Amniotic epithelial cell (primary cell): ENCODE results near the gene CECR2.
"Not testable (repeated sequence)": the region's sequence is repeated elsewhere in the genome, so short reads cannot be mapped to it uniquely, and the experiment has no call there.

ENCODE experiments used
- DNase-seq: peaks from one replicate; pipeline ENCODE4 v3.0.0-alpha.2; 2010; ENCODE audit warnings: low read depth

The CECR2 gene

DNA sequence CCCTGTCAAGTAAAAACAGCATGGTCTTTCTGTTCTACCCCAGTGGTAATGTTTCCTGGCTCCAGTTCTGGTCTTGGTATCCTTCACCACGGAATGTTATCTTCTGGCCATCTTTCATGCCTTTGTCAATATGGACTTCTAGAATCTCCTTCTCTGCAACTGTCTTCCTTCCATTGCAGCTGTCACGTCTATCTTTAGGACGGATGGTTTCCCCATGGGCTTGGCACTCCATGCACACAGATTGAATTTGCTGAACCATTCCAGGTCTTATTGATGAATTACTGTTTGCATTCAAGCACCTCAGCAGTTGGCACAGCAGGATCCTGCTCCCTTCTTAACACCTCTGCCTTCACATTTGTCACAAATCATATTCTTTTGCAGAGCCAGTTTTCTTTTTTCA is 149.1 kb downstream of the CECR2 start:
- no peak for DNase-seq

DNA sequence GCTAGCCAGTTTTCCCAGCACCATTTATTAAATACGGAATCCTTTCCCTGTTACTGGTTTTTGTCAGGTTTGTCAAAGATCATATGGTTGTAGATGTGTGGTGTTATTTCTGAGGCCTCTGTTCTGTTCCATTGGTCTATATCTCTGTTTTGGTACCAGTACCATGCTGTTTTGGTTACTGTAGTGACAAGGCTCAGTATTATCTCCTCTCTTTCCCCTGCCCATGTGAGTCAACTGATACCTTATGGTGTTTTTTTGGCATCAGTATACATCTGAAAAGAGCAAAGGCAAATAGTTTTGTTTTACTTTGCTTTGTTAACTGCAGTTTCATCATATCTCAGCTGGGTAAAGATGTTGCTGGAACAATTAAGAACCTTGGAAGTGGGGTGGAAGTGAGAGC is 152.7 kb downstream of the CECR2 start:
- DNase-seq, result not testable (repeated sequence)

DNA sequence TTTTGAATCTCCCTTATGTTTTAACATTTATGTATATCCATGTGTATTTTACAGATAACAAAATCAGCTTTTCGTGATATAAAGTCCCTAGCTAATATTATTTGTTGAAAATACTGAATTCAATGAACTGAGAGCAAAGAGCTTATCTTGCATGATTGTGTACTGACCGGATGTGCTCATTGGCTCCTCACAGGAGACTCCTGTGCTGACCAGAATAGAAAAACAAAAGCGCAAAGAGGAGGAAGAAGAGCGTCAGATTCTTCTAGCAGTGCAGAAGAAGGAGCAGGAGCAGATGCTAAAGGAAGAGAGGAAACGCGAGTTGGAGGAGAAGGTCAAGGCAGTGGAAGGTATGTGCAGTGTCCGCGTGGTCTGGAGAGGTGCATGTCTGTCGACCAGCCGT is 154.7 kb downstream of the CECR2 start:
- DNase-seq, result no peak

DNA sequence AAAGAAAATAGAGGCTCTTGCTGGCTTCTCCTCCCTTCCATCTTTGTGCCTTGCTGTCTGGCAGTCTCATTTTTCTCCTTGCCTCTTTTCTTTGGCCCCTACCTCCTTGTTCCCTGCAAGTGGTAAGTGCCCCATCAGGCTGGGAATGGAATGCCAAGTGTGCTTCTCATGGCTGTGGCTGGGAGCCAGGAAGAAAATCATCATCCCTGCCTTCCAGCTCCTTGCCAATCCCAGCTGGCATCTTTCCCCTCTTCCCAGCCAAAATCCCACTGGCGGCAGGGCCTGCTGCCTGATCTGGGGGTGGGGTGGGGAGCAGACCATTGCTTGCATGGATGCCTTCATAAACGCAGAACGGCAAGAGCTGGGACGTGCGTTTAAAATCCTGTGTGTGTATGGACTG is 167.0 kb downstream of the CECR2 start:
- DNase-seq, result no peak

DNA sequence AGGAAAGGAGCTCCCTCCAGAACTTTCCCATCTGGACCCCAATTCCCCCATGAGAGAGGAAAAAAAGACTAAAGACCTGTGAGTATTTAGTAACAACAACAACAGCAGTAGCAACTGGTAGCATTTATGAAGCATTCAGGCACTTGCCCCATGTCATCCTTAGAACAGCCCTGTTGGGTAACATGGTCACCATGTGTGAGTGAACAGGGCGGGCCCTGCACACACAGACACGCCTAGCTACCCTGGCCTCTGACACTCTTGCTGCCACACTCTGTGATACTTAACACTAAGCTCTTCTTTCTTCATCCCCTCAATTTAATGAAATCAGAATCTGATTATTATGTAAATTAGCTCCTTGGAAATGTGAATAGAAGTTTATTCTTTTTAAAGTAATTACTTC is 167.9 kb downstream of the CECR2 start:
- no peak for DNase-seq

DNA sequence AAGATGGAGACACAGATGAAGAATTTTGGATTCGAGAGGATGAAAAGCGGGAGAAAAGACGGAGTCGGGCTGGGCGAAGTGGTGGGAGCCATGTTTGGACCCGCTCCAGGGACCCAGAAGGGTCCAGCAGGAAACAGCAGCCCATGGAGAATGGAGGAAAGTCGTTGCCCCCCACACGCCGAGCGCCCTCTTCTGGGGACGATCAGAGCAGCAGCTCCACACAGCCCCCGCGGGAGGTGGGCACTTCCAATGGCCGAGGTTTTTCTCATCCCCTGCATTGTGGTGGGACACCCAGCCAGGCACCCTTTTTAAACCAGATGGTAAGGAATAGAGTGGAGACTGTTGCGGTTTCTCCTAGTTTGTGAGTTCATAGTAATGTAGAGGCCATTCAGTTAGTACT is 171.2 kb downstream of the CECR2 start:
- no peak for DNase-seq

DNA sequence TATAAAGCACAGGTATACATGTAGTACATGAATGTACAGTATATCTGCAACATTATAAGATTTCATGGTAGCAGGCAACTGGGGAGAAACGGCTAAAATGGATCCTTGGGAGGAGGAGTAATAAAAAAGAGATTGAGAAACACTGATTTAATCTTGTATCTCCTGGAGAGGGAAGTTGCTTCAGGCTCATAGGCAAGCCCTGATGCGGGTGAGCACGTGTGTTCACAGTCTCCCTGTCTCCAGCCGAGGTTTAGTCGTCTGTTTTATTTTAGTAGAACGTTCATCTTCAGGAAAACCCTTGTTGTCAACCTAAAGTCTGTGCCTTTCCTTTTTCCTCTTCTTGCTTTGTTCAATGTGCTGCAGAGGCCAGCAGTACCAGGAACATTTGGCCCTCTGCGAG is 172.2 kb downstream of the CECR2 start:
- no peak for DNase-seq

DNA sequence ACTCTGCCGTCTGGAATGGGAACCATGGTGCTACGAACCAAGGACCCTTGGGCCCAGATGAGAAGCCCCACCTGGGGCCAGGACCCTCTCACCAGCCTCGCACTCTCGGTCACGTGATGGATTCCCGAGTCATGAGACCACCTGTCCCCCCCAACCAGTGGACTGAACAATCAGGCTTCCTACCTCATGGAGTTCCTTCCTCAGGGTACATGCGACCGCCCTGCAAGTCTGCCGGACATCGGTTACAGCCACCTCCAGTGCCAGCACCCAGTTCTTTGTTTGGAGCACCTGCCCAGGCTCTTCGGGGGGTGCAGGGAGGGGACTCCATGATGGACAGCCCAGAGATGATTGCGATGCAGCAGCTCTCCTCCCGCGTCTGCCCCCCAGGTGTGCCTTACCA is 173.2 kb downstream of the CECR2 start:
- no peak for DNase-seq

DNA sequence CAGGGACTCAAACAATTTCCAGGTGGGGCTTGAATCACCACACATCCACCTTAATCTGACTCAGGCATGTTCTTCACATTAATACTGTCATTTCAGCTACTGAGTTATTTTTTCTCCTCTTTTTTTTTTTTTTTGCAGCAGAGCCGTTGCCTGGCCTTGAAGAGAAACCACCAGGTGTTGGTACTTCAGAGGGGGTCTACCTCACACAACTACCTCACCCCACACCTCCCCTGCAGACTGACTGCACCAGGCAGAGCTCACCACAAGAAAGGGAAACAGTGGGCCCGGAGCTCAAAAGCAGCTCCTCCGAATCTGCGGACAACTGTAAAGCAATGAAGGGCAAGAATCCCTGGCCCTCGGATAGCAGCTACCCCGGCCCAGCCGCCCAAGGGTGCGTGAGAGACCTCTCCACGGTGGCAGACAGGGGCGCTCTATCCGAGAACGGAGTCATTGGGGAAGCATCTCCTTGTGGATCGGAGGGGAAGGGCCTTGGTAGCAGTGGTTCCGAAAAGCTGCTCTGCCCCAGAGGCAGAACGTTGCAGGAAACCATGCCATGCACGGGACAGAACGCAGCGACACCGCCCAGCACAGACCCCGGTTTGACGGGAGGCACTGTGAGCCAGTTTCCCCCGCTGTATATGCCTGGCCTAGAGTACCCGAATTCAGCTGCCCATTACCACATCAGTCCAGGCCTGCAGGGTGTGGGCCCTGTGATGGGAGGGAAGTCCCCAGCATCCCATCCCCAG is 178.9 kb downstream of the CECR2 start:
- no peak for DNase-seq

DNA sequence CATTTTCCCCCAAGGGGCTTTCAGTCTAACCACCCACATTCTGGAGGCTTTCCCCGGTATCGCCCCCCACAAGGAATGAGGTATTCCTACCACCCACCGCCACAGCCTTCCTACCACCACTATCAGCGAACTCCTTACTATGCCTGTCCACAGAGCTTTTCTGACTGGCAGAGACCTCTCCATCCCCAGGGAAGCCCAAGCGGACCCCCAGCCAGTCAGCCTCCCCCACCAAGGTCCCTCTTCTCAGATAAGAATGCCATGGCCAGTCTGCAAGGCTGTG is 179.4 kb downstream of the CECR2 start:
- DNase-seq, result no peak

DNA sequence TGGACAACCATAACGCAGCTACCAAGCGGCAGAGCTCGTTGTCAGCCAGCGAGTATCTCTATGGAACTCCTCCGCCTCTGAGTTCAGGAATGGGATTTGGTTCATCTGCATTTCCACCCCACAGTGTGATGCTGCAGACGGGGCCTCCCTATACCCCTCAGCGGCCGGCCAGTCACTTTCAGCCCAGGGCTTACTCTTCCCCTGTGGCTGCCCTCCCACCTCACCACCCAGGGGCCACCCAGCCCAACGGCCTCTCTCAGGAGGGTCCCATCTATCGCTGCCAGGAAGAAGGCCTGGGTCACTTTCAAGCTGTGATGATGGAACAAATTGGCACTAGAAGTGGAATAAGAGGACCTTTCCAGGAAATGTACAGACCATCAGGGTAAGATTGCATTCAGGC is 179.9 kb downstream of the CECR2 start:
- DNase-seq, result no peak

DNA sequence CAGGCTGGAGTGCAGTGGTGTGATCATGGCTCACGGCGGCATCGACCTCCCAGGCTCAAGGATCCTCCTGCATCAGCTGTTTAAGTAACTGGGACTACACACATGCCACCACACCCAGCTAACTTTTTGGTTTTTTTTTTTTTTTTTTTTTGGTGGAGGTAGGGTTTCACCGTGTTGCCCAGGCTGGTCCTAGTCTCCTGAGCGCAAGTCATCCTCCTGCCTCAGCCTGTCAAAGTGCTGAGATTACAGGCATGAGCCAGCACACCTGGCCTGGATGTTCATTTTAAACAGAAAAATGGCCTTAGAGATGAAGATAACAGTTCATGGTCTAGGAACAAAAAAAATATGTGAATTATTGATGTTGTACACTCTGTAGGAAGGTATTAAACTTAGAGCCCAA is 180.4 kb downstream of the CECR2 start:
- no peak for DNase-seq

DNA sequence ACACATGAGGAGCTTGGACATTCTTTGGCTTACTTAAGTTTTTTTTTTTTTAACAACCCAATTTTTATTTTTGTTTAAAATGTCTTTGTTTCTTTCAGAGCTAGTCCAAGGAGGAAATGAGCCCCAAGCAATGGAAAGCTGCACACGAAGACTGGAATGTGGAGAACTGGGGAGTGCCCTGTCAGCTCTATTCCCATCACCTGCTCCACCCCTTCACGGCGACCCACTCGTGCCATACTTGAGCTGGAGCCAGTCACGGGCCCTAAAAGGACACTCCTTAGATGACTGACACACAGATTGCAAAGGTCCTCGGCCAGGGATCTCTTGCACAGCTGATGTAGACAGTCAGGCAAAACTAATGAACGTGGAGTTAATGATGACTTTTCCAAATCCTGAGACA is 183.5 kb downstream of the CECR2 start:
- no peak for DNase-seq

DNA sequence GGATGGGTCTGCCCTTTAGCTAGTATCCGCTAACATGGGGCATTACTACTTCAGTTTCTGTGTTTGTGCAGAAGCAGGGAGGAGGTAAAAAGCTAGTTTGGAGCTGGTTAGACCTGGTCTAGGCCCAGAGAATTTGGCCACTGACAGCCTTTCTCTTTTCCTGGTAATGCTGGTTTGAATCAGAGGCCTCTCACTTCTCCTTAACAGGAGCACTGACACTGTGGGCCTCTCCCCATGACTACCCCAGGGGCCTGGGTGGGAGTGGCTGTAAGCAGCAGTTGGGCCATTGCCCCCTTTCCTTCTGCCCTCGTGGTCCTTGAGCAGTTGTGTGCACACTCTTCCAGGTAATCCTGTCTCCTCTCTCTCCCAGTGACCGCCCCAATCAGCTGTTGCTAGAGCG is 185.6 kb downstream of the CECR2 start:
- DNase-seq, result no peak

DNA sequence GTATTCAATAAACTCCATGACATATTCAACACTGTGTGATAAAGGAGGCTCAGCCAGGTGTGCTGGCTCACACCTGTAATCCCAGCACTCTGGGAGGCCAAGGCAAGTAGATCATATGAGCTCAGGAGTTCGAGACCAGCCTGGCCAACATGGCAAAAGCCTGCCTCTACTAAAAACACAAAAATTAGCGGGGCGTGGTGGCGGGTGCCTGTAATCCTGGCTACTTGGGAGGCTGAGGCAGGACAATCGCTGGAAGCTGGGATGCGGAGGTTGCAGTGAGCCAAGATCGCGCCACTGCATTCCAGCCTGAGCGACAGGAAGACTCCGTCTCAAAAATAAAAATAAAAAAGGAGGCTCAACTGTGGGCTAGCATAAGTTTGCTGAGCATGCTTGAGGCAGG is 189.9 kb downstream of the CECR2 start:
- no peak for DNase-seq

DNA sequence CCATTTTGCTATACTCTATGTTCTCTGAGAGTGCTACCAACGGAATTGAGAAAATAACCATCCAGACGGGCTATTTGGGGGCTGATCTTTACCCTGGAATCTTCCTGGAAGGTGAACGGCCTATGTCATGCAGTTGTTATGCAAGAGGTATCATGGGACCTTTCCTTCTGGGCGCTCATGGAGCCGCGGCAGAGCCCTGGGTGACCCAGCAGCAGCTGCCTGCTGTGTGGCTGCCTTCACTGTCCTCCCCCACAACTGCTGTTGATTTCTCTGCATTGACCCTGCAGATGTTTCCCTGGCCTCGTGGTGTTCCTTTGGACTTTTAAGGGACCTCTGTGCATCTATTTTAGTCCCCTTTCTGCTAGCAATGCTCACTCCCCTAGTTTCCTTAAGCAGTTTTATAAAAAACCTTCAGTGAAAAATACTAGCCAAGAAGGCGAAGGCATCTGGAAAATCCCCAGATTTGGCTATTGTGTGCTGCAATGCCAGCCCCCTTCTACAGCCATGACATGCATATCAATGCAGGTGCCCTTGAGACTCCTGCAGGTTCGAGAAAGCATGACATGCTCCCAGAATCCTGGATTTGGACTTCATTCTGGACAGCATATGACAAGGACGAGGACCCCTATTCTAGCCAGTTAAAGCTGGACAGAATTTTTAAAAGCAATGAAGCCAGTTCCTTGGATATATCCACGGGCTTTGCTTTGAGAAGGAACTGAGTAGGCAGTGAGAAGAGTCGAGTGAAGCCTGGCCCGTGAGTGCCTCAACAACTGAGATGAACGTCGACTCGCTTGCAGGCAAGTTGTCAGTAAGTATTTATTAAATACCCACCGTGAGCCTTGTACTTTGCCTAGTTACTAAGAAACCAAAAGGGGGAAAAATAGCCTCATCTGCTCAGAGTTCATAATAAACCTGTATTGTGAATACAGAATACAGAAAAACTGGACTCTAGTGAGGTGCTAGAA is 193.9 kb downstream of the CECR2 start, which contains the start of gene SLC25A18:
TSS of gene SLC25A18 (plus strand) at position 593 of the 965 bp plus-strand sequence. CDS start 16,447 bp downstream, outside the sequence.
- DNase-seq, result peak; percentile 28

DNA sequence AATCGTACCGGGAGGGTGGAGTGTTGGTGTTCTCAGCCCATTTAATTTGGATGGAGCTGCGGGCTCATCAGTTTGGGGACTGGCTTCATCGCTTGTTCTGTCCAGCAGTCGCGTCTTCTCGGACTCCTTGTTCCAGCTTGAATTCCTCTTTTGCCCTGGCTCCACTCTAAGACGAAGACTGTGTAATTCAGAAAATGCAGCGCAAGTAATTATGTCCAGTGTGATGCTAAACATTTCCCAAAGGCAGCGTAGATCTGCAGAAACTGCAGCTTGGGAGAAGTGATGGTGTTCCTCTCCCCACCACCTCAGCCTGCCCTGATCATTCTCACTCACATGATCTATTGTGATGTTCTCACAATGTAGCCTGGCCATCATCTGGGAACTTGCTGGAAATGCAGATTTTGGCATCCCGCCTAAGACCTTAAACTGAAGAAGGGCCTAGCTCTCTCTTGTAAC is 194.7 kb downstream of the CECR2 start:
- peak; percentile 42 for DNase-seq

DNA sequence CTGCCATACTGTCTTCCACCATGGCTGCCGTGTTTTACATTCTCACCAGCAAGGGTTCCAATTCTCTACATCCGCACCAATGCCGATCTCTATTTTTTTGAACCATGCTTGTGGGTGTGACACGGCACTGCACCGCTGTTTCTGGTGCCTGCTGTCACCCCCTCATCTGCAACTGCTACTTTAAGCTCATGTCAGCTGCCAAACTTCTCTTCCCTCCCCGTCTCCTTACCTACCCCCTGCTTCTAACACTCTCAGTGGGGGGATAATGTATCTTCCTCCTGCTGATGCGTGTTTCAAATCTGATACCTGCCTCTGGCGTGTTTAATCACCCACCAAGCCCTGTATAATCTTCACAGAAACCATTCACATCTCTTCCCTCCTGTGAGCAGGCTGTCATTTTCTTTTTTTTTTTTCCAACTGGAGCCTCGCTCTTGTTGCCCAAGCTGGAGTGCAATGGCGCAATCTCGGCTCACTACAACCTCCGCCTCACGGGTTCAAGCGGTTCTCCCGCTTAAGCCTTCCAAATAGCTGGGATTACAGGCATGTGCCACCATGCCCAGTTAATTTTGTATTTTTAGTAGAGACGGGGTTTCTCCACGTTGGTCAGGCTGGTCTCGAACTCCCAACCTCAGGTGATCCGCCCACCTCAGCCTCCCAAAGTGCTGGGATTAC is 196.9 kb downstream of the CECR2 start:
- not testable (repeated sequence) for DNase-seq

DNA sequence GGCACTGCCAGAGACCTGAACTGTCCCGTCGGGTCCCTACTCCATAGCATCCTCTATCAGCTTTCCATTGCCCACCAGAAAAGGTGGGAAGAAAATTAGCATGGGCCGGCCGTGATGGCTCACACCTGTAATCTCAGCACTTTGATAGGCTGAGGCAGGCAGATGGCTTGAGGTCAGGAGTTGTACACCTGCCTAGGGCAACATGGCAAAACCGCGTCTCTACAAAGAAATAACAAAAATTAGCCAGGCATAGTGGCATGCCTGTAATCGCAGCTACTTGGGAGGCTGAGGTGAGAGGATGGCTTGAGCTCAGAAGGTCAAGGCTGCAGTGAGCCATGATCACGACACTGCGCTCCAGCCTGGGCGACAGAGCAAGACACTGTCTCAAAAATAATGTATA is 197.5 kb downstream of the CECR2 start:
- DNase-seq, result no peak

DNA sequence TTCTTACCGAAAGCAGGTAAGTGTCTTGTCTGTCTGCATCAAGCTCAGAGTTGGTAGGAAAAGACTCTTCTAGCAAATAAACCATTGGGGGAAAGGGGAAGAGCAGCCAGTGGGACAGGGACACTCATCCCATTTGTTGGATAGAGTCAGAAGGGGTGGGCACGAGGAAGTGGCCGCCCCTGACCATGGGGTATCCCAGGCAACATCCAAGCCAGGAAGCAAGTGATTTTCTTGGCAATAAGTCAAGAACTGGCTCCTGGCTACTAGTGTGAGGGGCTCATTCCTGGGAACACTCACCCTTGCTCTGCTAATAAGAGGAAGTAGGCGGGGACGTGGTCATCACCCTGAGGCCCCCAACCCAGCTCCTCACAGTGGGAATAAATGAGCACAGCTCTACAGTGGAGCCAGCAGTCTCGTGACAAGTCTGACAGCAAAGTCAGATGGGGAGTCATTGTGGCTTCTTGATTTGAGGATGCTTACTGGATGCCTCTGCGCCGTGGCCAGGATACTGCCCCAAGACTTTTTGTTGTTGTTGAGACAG is 200.8 kb downstream of the CECR2 start:
- DNase-seq, result peak; percentile 21

DNA sequence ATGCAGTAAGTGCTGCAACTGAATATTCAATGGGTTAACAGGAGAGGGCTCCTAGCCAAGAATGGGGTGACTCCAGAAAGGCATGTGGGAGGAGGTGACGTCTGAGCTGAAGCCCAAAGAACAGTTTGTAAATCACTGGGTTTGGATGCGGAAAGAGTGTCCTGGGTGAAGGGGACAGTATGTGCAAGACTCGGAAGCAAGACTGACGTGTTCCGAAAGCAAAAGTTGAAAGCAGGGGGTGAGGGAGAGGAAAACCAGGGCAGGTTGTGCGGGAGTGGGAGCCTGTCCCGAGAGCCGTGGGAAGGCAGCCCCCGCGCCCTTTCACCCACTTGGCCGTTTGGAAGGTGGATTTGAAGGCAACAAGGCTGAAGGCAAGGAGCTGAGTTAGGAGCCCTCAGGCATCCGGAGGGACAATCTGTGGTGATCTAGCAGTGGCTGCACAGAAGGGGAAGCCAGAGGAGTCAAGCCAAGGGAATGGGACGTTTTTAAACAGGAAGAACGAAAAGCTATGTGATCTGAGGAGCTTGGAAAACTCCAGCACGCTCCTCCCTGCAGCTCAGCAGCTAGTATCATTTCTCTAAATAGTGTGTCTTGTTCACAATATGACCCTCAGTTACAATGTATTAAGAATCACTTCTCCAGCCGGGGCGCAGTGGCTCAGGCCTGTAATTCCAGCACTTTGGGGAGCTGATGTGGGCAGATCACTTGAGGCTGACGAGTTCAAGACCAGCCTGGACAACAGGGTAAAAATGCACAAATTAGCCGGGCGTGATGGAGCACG is 201.8 kb downstream of the CECR2 start:
- DNase-seq, result peak; percentile 98

DNA sequence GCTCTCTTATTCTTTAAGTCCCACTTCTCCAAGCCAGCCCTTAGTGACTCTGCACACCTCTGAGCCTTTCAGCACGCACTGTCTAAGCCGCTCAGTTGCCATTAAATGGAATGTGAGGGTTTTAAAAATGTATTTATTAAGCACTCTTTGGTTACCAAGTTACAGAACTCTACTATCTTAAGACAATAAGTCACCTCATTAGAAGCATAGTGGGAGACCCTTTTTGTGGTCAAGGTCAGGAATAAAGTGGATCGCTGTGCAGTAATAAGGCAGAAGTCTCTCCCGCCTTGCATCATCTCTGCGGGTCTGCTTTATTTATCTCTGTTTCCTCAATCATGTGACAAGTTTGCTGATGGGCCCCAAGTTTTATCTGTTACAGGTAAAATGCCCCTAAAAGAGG is 205.9 kb downstream of the CECR2 start:
- DNase-seq, result peak; percentile 79
